HG03354 (cell line): ENCODE results near the gene FUT8.
"Not testable (repeated sequence)": the region's sequence is repeated elsewhere in the genome, so short reads cannot be mapped to it uniquely, and the experiment has no call there.

Experiments used
- ATAC-seq: cut with Tn5 transposase; IDR thresholded peaks from one replicate; pipeline ENCODE4 v1.9.1; 2021; ENCODE audit warnings: mild to moderate bottlenecking; ENCODE audit not compliant: unreplicated experiment, poor library complexity, severe bottlenecking

The FUT8 gene

GRCh38 chr14:65414961-65415589, 2.5 kb downstream of the FUT8 start:
- no peak for ATAC-seq

DNA sequence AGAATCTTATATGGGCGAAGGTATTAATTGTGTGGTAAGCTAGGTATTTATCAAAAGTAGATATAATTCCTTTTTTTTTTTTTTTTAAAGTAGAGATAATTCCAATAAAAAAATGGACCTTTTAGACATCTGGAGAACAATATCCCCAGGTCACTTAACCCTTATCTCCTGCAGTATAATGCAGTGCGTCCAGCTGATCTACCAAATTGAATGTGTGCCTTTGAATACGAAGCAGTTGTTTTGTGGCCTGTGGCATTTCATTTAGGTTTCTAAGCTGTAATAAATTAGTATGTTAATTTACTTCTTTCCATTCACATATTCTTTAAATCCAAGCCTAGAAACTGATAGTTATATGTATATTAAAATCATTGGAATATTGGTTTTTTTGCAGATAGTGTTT, 3.1 kb downstream of the FUT8 start:
- no peak for ATAC-seq

GRCh38 chr14:65419593-65420252, 7.2 kb downstream of the FUT8 start:
- ATAC-seq = no peak

DNA sequence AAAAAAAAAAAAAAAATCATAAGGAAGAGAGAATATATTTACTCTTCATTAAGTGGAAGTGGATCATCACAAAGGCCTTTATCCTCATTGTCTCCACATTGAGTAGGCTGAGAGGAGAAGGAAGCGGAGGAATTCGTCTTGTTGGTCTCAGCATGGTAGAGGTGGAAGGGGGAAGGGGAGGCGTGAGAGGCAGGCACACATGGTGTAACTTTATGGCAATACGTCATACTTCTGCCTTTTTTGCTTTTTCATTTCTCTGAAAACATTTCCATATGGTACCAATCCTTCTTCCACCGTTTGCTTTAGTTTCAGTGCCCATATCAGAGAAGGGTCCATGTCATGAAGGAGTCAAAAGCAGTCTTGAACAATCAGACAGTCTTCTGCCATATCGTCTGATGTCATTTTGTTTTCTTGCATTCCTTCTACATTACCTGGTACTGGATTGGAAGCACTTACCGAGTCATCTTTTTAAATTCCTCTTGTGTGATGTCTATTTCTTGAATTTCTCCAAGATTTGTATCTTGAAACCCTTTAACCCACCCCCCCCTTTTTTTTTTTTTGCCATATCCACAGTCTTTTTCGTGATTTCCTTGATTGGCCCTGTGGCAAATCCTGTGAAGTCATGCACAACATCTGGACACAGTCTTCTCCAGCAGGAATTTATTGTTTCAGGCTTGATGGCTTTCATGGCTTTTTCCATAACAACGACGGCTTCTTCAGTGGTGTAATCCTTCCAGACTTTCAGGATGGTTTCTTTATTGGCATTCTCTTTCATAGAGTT, 8.9 kb downstream of the FUT8 start:
- ATAC-seq = no peak

DNA sequence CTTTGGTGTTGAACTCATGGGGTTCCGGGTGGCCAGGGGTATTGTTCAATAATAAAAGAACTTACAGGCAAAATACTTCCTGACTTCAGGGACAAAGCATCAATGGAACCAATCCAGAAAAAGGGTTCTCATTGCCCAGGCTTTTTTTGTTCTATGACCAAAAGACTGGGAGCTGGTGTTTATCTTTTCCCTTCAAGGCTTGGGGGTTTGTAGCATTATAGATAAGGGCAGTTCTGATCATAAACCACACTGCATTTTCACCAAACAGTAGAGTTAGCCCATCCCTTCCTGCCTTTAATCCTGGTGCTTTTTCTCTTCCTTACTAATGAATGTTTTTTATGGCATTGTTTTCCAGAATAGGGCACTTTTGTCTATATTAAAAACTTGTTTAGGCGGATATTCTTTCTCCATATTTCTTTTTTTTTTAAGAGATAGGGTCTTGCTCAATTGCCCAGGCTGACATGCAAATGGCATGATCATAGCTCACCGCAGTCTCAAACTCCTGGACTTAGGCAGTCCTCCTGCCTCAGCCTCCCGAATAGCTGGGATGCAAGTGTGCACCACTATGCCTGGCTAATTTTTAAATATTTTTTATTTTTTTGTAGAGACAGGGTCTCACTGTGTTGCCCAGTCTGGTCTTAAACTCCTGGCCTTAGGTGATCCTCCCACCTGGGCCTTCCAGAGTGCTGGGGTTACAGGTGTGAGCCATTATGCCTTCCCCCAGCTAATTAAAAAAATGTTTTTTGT, 9.7 kb downstream of the FUT8 start:
- ATAC-seq = no peak

DNA sequence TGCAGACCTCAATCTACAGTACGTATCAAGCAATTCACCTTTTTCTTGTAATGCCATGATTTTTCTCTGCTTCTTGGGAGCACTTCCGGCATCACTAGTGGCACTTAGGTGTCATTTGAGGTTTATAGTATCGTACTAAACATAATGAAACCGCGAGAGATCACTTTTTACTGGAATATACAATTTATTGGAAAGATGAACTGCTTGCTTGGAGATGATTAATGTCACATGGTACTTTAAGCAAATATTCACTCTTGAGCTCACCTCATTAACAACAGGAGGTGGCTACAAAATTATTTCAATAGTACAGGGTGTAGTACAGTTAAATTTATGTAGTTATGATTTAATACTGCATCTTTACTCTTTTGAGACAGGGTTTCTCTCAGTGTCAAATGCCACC, 11.5 kb downstream of the FUT8 start:
- no peak for ATAC-seq

- no peak for ATAC-seq
These were observed 12.0 kb downstream of the FUT8 start for GRCh38 chr14:65424531-65424930.

DNA sequence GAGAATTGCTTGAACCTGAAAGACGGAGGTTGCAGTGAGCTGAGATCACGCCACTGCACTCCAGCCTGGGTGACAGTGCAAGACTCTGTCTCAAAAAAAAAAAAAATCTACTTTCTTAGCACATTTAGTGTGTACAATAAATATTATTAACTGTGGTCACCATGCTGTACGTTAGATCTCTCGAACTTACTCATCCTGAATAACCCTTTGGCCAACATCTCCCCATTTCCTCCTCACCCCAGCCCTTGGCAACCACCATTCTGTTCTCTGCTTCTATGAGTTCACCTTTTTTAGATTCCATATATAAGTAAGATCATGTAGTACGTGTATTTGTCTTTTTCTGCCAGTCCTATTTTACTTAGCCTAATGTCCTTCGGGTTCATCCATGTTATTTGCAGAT, 13.4 kb downstream of the FUT8 start:
- no peak for ATAC-seq

- not testable (repeated sequence) for ATAC-seq
These were observed 14.4 kb downstream of the FUT8 start for GRCh38 chr14:65426902-65427301.

GRCh38 chr14:65428691-65429090, 16.2 kb downstream of the FUT8 start:
- ATAC-seq = no peak

- ATAC-seq = no peak
These were observed 17.2 kb downstream of the FUT8 start for GRCh38 chr14:65429757-65430156.

DNA sequence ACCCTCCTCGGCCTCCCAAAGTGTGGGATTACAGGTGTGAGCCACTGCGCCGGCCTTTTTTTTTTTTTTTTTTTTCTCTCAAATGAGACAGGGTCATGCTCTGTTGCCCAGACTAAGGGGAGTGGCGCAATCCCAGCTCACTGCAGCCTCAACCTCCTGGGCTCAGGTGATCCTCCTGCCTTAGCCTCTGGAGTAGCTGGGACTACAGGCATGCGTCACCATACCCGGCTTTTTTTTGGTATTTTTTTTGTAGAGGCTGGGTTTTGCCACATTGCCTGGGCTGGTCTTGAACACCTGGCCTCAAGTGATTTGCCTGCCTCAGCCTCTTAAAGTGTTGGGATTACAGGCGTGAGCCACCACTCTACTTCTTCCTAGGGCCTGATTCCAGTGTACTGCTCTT, 18.7 kb downstream of the FUT8 start:
- ATAC-seq = no peak

DNA sequence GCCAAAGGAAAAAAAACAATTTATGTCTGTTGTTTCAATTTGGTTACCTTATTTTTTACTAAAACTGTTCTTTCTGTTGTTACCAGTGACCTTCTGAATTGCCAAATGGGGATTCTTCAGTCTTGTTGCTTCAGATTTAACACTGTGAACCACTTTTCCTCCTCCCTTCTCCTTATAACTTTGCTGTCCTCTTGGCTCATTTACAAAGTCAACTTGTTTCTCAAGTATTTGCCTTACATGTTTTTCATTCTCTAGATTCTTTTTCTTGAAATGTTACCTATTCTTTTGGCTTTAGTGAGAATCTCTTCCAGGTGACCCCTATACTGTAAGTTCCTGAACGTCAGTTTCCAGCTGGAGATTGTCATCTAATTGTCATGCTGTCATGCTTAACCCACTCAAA, 19.4 kb downstream of the FUT8 start:
- ATAC-seq = no peak

GRCh38 chr14:65432361-65432948, 19.9 kb downstream of the FUT8 start:
- ATAC-seq = no peak

DNA sequence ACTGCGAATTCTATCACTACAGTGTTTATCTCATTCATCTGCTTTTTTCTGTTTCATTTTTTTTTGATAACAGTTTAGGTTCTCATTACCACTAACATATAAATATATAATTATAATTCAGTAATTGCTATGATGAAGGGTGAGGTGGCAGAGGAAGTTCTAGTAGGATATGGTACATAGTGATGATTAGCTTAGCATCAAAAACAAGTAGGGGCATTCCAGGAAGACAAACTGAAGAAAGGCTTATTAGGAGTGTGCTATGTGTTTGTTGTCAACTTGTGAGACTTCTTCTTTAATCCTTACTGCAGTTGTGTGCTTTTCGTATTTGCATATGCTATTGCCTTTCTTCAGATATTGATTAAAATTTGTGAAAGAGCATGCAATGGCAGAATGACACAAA, 20.6 kb downstream of the FUT8 start:
- ATAC-seq = no peak

GRCh38 chr14:65433646-65434045, 21.1 kb downstream of the FUT8 start:
- no peak for ATAC-seq

DNA sequence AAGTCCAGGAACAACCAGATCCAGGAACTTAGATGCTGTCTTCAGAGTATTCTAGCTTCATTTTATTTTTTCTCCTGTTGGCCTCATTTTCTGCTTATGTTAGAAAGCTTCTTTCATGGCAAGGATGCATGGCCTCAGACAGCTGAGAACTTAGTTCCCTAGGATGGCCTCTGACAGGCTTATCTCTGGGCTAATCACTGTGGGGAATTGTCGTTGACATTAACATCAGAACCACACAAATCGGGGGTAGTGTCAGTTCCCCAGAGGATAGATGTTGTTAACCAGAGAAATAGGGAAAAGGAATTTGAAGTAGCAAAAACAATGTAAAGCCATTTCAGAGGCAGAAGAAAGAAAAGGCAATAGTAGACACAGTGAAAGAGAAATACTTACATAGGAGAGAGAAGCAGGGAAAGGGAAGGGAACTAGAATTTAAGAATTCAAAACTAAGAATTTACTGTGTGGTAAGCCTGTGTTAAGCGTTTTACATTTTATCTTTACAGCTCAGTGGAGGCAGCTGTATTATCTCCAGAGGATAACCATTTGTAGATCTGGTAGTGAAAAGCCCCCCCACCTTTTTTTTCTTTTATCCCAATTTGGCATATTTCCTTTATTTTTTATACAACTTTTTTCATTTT, 21.8 kb downstream of the FUT8 start:
- ATAC-seq = no peak

GRCh38 chr14:65438266-65438933, 25.9 kb downstream of the FUT8 start:
- ATAC-seq = no peak

DNA sequence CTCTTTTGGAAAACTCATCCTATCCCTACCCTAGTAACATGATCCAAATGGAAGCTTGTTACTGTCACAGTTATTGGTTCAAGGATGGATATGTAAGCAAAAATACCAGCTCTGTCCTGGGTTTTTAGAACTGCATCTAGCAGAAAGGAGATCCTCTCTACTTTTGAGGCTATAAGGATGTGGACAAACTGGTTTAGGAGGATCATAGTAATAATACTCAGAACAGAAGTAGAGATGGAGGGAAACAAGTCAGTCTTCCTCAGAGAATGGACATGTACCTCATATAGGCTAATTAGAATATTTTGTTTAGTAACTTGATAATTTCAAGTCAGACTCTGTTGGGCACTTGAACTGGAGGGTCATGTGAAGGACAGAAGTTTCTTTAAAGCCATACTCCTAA, 26.6 kb downstream of the FUT8 start:
- ATAC-seq = no peak
